ENCODE measurements around the gene FOXQ1. TPM values are rescaled to one million over a fixed set of nuclear protein-coding genes. Genes with fewer than 3 reads are reported as not detected.

Gene FOXQ1
- total RNA-seq, 1 donor from 2014 or later = 0.39 TPM

DNA sequence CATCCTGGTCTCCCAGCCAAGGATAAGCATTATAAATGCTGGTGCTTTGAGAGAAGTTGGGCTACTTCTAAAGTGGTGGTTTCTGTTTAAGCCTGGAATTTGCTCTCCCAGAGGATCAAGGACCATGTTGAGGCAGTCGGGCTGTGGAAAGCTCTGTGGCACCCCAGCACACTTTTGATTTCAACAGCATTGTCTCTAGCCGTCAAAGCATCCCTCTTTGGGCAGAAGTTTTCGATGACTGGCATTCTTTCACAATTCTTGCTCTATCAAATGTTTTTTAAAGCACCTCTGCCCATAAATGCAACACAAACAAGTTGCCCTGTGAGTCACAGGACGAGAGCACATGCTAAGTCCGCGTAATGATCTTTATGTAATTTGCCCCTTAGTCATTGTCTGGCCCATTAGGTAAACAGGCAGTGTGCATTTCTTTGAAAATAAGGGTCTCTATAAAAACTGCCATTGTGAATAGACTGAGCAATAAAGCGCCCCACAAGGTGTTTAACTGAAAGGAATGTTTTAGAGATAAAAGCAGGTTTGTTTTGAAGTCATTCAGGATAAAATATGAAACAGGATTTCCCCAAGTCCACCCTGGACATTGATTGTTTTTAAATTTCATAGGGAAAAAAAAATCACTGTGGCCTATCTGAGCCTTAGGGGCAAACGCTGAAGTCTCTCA, 44.7 kb upstream of the FOXQ1 start:
- Histone ChIP-seq H3K4me2 (ENCODE audit: low read length) (peak overlapping the region; percentile 11), H3K9ac (ENCODE audit: low read length) (no peak overlapping the region), H2AFZ (ENCODE audit: low read depth, low read length) (no peak overlapping the region), H3K27me3 (ENCODE audit: insufficient read depth, low read length) (no peaks in the 10 kb centered on the region), H3K27ac (ENCODE audit: low read depth, low read length) (no peak overlapping the region), H3K4me3 (ENCODE audit: insufficient read depth, low read depth, low read length) (no peak overlapping the region), H3K9me3 (ENCODE audit: insufficient read depth, low read depth, low read length) (no peaks in the 10 kb centered on the region), H4K20me1 (ENCODE audit: insufficient read depth, low read length) (no peaks in the 10 kb centered on the region), H3K4me1 (ENCODE audit: insufficient read depth, low read length) (no peaks in the 10 kb centered on the region), H3K79me2 (ENCODE audit: insufficient read depth, low read length) (no peaks in the 10 kb centered on the region), H3K36me3 (ENCODE audit: insufficient read depth, low read length) (no peaks in the 10 kb centered on the region)
- no peaks in the 10 kb centered on the region for H3K36me3 Mint-ChIP-seq (ENCODE audit: low read depth, unreplicated experiment)
- FAIRE-seq (no peak), DNase-seq (ENCODE audit: low read depth) (peak; percentile 12)
- peaks cover 29% of the 10 kb centered on the region for H3K27me3 Mint-ChIP-seq (ENCODE audit: low read depth, unreplicated experiment)
- no peak overlapping the region for H3K27ac Mint-ChIP-seq (ENCODE audit: unreplicated experiment)
- H3K9me3 Mint-ChIP-seq (ENCODE audit: unreplicated experiment) = no peaks in the 10 kb centered on the region
- peaks cover 9% of the 10 kb centered on the region for H3K4me1 Mint-ChIP-seq (ENCODE audit: low read depth, unreplicated experiment)
- no peak overlapping the region for H3K4me3 Mint-ChIP-seq (ENCODE audit: unreplicated experiment)
- TF ChIP-seq EZH2 (IDR thresholded peaks at IDR 0.05; ENCODE audit: insufficient read depth, low read length) = no peak
- TF ChIP-seq, protein P1, sequence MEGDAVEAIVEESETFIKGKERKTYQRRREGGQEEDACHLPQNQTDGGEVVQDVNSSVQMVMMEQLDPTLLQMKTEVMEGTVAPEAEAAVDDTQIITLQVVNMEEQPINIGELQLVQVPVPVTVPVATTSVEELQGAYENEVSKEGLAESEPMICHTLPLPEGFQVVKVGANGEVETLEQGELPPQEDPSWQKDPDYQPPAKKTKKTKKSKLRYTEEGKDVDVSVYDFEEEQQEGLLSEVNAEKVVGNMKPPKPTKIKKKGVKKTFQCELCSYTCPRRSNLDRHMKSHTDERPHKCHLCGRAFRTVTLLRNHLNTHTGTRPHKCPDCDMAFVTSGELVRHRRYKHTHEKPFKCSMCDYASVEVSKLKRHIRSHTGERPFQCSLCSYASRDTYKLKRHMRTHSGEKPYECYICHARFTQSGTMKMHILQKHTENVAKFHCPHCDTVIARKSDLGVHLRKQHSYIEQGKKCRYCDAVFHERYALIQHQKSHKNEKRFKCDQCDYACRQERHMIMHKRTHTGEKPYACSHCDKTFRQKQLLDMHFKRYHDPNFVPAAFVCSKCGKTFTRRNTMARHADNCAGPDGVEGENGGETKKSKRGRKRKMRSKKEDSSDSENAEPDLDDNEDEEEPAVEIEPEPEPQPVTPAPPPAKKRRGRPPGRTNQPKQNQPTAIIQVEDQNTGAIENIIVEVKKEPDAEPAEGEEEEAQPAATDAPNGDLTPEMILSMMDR (IDR thresholded peaks at IDR 0.05; ENCODE audit: insufficient read depth, low read depth, low read length) = no peak

DNA sequence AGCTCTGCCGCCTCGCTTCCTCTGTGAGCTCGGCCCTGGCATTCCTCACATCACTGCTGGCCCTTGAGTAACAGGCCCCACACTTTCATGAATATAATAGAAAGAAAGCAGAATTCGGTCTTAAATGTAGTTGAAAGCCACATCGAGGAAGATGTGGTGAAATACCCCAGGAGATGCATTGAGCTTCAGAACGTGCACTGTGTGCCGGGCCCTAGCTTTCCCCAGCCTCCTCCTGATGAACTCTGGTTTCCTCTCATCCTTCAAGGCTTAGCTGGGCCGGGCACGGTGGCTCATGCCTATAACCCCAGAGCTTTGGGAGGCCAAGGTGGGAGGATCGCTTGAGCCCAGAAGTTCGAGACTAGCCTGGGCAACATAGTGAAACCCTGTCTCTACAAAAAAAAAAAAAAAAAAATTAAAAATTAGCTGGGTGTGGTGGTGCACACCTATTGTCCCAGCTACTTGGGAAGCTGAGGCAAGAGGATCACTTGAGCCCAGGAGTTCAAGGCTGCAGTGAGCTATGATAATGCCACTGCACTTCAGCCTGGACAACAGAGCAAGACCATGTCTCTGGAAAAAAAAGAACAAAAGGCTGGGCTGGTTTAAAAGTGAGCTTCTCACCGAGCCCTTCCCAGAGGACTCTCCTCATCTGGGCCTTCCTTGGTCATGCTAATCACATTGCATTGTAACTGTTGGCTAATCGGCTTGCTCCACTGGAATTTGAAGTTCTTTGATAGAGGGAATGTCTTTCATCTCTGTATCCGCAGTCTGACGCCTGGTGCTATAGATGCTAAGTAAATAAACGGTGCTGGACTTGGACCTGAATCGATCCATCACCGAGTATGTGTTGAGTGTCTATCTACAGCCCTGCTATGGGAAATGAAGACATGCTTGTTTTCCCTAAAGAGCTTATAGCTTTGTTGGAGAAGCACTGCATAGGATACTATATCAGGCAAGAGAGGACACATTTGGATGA, 43.8 kb upstream of the FOXQ1 start:
- FAIRE-seq = no peak
- peaks cover 4% of the 10 kb centered on the region for H3K9me3 Mint-ChIP-seq (ENCODE audit: unreplicated experiment)

More for the DNA sequence above, 43.8 kb upstream of the FOXQ1 start:
- H3K79me2 ChIP-seq (ENCODE audit: insufficient read depth, low read length) = no peaks in the 10 kb centered on the region
- no peak overlapping the region for H3K27ac Mint-ChIP-seq (ENCODE audit: unreplicated experiment)
- peaks cover 9% of the 10 kb centered on the region for H3K4me1 Mint-ChIP-seq (ENCODE audit: low read depth, unreplicated experiment)
- peaks cover 29% of the 10 kb centered on the region for H3K27me3 Mint-ChIP-seq (ENCODE audit: low read depth, unreplicated experiment)
- no peaks in the 10 kb centered on the region for H3K27me3 ChIP-seq (ENCODE audit: insufficient read depth, low read length)
- TF ChIP-seq EZH2 (IDR thresholded peaks at IDR 0.05; ENCODE audit: insufficient read depth, low read length) = no peak
- TF ChIP-seq, protein P1 (IDR thresholded peaks at IDR 0.05; ENCODE audit: insufficient read depth, low read depth, low read length) = no peak
- no peaks in the 10 kb centered on the region for H3K9me3 ChIP-seq (ENCODE audit: insufficient read depth, low read depth, low read length)
- H2AFZ ChIP-seq (ENCODE audit: low read depth, low read length) = no peak overlapping the region
- no peak overlapping the region for H3K27ac ChIP-seq (ENCODE audit: low read depth, low read length)
- H3K36me3 ChIP-seq (ENCODE audit: insufficient read depth, low read length) = no peaks in the 10 kb centered on the region
- no peak overlapping the region for H3K4me3 ChIP-seq (ENCODE audit: insufficient read depth, low read depth, low read length)
- H3K4me2 ChIP-seq (ENCODE audit: low read length) = no peak overlapping the region
- DNase-seq (ENCODE audit: low read depth) = no peak
- H3K4me3 Mint-ChIP-seq (ENCODE audit: unreplicated experiment) = no peak overlapping the region
- H4K20me1 ChIP-seq (ENCODE audit: insufficient read depth, low read length) = no peaks in the 10 kb centered on the region
- H3K9ac ChIP-seq (ENCODE audit: low read length) = no peak overlapping the region
- H3K4me1 ChIP-seq (ENCODE audit: insufficient read depth, low read length) = no peaks in the 10 kb centered on the region
- H3K36me3 Mint-ChIP-seq (ENCODE audit: low read depth, unreplicated experiment) = no peaks in the 10 kb centered on the region
